AG09319 (cell line): Measurements from ENCODE around the gene RSRC1.

Source experiments
- DNase-seq: peaks from one replicate; pipeline ENCODE4 v3.0.0-alpha.2; 2010; ENCODE audit warnings: low read depth; ENCODE audit errors: extremely low read depth
- TF ChIP-seq, protein P1 (sequence below): IDR thresholded peaks from 2 replicates; pipeline ENCODE4 v1.5.1; 2011; ENCODE audit warnings: low read depth, mild to moderate bottlenecking, inconsistent platforms, low read length, moderate library complexity

Gene RSRC1

GRCh38 chr3:158095814-158096704 lies 13.8 kb upstream of the RSRC1 start:
- no peak for DNase-seq
- TF ChIP-seq, protein P1, sequence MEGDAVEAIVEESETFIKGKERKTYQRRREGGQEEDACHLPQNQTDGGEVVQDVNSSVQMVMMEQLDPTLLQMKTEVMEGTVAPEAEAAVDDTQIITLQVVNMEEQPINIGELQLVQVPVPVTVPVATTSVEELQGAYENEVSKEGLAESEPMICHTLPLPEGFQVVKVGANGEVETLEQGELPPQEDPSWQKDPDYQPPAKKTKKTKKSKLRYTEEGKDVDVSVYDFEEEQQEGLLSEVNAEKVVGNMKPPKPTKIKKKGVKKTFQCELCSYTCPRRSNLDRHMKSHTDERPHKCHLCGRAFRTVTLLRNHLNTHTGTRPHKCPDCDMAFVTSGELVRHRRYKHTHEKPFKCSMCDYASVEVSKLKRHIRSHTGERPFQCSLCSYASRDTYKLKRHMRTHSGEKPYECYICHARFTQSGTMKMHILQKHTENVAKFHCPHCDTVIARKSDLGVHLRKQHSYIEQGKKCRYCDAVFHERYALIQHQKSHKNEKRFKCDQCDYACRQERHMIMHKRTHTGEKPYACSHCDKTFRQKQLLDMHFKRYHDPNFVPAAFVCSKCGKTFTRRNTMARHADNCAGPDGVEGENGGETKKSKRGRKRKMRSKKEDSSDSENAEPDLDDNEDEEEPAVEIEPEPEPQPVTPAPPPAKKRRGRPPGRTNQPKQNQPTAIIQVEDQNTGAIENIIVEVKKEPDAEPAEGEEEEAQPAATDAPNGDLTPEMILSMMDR, result no peak

- no peak for DNase-seq
Measured at GRCh38 chr3:158097081-158097592, 12.8 kb upstream of the RSRC1 start.

GRCh38 chr3:158097593-158098308 lies 12.1 kb upstream of the RSRC1 start:
- DNase-seq, result no peak
- TF ChIP-seq, protein P1, result no peak

More at GRCh38 chr3:158097081-158097592, 12.8 kb upstream of the RSRC1 start:
- TF ChIP-seq, protein P1, result no peak

GRCh38 chr3:158098309-158098639 lies 11.6 kb upstream of the RSRC1 start:
- TF ChIP-seq, protein P1, result no peak
- DNase-seq, result no peak

- no peak for DNase-seq
- TF ChIP-seq, protein P1, result no peak
Measured at GRCh38 chr3:158098834-158099424, 11.0 kb upstream of the RSRC1 start.

GRCh38 chr3:158100681-158101080 lies 9.2 kb upstream of the RSRC1 start:
- no peak for DNase-seq
- TF ChIP-seq, protein P1, result no peak
